NT2/D1 (cell line): ENCODE results near the gene PLIN4.

ENCODE experiments used
- DNase-seq: peaks from one replicate; pipeline ENCODE4 v3.0.0-alpha.2; 2011; ENCODE audit warnings: low read depth, low spot score
- H3K27me3 ChIP-seq: 2 replicates; pipeline ENCODE4 v1.6.0; 2011; ENCODE audit warnings: mild to moderate bottlenecking; ENCODE audit not compliant: insufficient read length, insufficient read depth
- H3K36me3 ChIP-seq: 2 replicates; pipeline ENCODE4 v1.6.1; 2011; ENCODE audit warnings: mild to moderate bottlenecking, low read length, mixed read lengths; ENCODE audit not compliant: insufficient read depth, insufficient read length
- H3K4me1 ChIP-seq: 2 replicates; pipeline ENCODE4 v1.5.1; 2011; ENCODE audit not compliant: insufficient read depth, insufficient read length
- H3K4me3 ChIP-seq: 2 replicates; pipeline ENCODE4 v1.5.1; 2011; ENCODE audit warnings: low read depth; ENCODE audit not compliant: insufficient read length
- H3K9ac ChIP-seq: 2 replicates; pipeline ENCODE4 v1.6.0; 2011; ENCODE audit warnings: low read depth; ENCODE audit not compliant: insufficient read length
- H3K9me3 ChIP-seq: 2 replicates; pipeline ENCODE4 v1.5.1; 2011; ENCODE audit warnings: mild to moderate bottlenecking, low read length; ENCODE audit not compliant: insufficient read depth
- SUZ12 ChIP-seq: IDR thresholded peaks from 2 replicates; pipeline ENCODE4 v1.6.1; 2011; ENCODE audit not compliant: insufficient read length, insufficient read depth; ENCODE audit errors: extremely low read depth
- YY1 ChIP-seq: IDR thresholded peaks from 2 replicates; pipeline ENCODE4 v1.6.1; 2011; ENCODE audit not compliant: insufficient read length, insufficient read depth
- ZNF274 ChIP-seq: IDR thresholded peaks from 2 replicates; pipeline ENCODE4 v1.6.1; 2011; ENCODE audit warnings: mild to moderate bottlenecking, low read depth, low read length

Gene PLIN4

GRCh38 chr19:4553092-4553695 lies 34.9 kb upstream of the PLIN4 start:
- Histone ChIP-seq H3K4me3 (no peak overlapping the region), H3K9me3 (no peaks in the 10 kb centered on the region), H3K9ac (no peak overlapping the region), H3K27me3 (no peaks in the 10 kb centered on the region), H3K4me1 (peaks cover 12% of the 10 kb centered on the region), H3K36me3 (peaks cover 36% of the 10 kb centered on the region)
- TF ChIP-seq ZNF274 (no peak), YY1 (no peak), SUZ12 (no peak)
- no peak for DNase-seq

GRCh38 chr19:4552525-4552819 lies 34.2 kb upstream of the PLIN4 start:
- no peak overlapping the region for H3K9ac ChIP-seq
- no peaks in the 10 kb centered on the region for H3K27me3 ChIP-seq
- TF ChIP-seq ZNF274 = no peak
- no peak for TF ChIP-seq SUZ12
- TF ChIP-seq YY1 = no peak
- no peak overlapping the region for H3K4me3 ChIP-seq
- no peak for DNase-seq
- no peaks in the 10 kb centered on the region for H3K9me3 ChIP-seq
- H3K4me1 ChIP-seq = peaks cover 6% of the 10 kb centered on the region
- peaks cover 39% of the 10 kb centered on the region for H3K36me3 ChIP-seq

GRCh38 chr19:4550479-4551050 lies 32.3 kb upstream of the PLIN4 start:
- no peak for DNase-seq
- Histone ChIP-seq H3K9me3 (no peaks in the 10 kb centered on the region), H3K36me3 (peaks cover 33% of the 10 kb centered on the region), H3K9ac (no peak overlapping the region), H3K4me3 (no peak overlapping the region), H3K4me1 (peaks cover 3% of the 10 kb centered on the region), H3K27me3 (no peaks in the 10 kb centered on the region)
- TF ChIP-seq YY1 (no peak), SUZ12 (no peak), ZNF274 (no peak)

GRCh38 chr19:4550018-4550417 lies 31.7 kb upstream of the PLIN4 start:
- Histone ChIP-seq H3K9me3 (no peaks in the 10 kb centered on the region), H3K4me3 (no peak overlapping the region), H3K27me3 (no peaks in the 10 kb centered on the region), H3K4me1 (peaks cover 3% of the 10 kb centered on the region), H3K9ac (no peak overlapping the region), H3K36me3 (peaks cover 30% of the 10 kb centered on the region)
- TF ChIP-seq ZNF274 (no peak), SUZ12 (no peak), YY1 (no peak)
- DNase-seq = no peak

GRCh38 chr19:4548238-4548584 lies 29.9 kb upstream of the PLIN4 start:
- Histone ChIP-seq H3K36me3 (peaks cover 23% of the 10 kb centered on the region), H3K9me3 (no peaks in the 10 kb centered on the region), H3K9ac (no peak overlapping the region), H3K4me3 (no peak overlapping the region), H3K27me3 (no peaks in the 10 kb centered on the region), H3K4me1 (peaks cover 3% of the 10 kb centered on the region)
- no peak for DNase-seq
- TF ChIP-seq ZNF274 (no peak), SUZ12 (no peak), YY1 (no peak)

GRCh38 chr19:4547303-4548237 lies 29.3 kb upstream of the PLIN4 start:
- Histone ChIP-seq H3K9ac (no peak overlapping the region), H3K27me3 (no peaks in the 10 kb centered on the region), H3K4me1 (peaks cover 3% of the 10 kb centered on the region), H3K9me3 (no peaks in the 10 kb centered on the region), H3K4me3 (no peak overlapping the region), H3K36me3 (peaks cover 17% of the 10 kb centered on the region)
- DNase-seq = no peak
- TF ChIP-seq YY1 (no peak), ZNF274 (no peak), SUZ12 (no peak)
